Chondrocyte (in vitro differentiated cells): ENCODE measurements around the gene GABBR1. TPM values are rescaled to one million over a fixed set of nuclear protein-coding genes. Genes with fewer than 3 reads are reported as not detected.

Experiments
- DNase-seq: peaks from one replicate; pipeline ENCODE4 v3.0.0; 2021; ENCODE audit warnings: mixed read lengths, low spot score
- H3K27ac Mint-ChIP-seq: one replicate; pipeline ENCODE4 v1.8.0; 2021; ENCODE audit warnings: mild to moderate bottlenecking, moderate library complexity, mixed read lengths; ENCODE audit not compliant: unreplicated experiment
- H3K27me3 Mint-ChIP-seq: 2 replicates; pipeline ENCODE4 v1.8.0; 2021; ENCODE audit warnings: low read depth, mixed read lengths
- H3K36me3 Mint-ChIP-seq: 2 replicates; pipeline ENCODE4 v1.8.0; 2021; ENCODE audit warnings: low read depth, mixed read lengths
- H3K4me1 Mint-ChIP-seq: 2 replicates; pipeline ENCODE4 v1.8.0; 2021; ENCODE audit warnings: low read depth, mild to moderate bottlenecking, mixed read lengths
- H3K4me3 Mint-ChIP-seq: one replicate; pipeline ENCODE4 v1.8.0; 2021; ENCODE audit warnings: mild to moderate bottlenecking, moderate library complexity, mixed read lengths; ENCODE audit not compliant: unreplicated experiment
- H3K9me3 Mint-ChIP-seq: 2 replicates; pipeline ENCODE4 v1.8.0; 2021; ENCODE audit warnings: low read depth, mixed read lengths
- total RNA-seq: library from RNA; stranded (reverse); gene quantifications from 3 replicates; pipeline ENCODE4 v1.2.1, GENCODE V29; 2021
- TF ChIP-seq, protein P1 (sequence below): fragments of 200-600 bp; sonication (generic); IDR thresholded peaks from 2 replicates; pipeline ENCODE4 v1.5.0; 2021; ENCODE audit warnings: antibody characterized with exemption, mild to moderate bottlenecking, moderate library complexity

Gene GABBR1
- total RNA-seq, 1 donor from 2014 or later: 50.7 TPM

DNA sequence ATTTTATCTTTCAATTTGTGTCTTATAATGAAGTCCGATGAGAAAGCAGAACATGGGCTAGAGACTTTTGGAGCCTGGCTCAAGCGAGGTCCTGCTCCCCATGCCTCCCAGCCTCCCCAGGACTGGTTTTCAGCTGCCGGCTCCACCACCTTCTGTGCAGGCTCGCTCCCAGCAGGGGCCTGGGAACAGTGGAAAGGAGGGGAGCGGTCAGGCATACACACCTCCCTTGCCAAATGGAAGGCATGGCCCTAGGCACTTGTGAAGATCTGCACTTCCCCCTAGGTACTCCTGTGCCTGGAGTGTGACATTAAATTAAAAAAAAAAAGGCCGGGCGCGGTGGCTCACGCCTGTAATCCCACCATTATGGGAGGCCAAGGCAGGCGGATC, 19.2 kb upstream of the GABBR1 start:
- TF ChIP-seq, protein P1, sequence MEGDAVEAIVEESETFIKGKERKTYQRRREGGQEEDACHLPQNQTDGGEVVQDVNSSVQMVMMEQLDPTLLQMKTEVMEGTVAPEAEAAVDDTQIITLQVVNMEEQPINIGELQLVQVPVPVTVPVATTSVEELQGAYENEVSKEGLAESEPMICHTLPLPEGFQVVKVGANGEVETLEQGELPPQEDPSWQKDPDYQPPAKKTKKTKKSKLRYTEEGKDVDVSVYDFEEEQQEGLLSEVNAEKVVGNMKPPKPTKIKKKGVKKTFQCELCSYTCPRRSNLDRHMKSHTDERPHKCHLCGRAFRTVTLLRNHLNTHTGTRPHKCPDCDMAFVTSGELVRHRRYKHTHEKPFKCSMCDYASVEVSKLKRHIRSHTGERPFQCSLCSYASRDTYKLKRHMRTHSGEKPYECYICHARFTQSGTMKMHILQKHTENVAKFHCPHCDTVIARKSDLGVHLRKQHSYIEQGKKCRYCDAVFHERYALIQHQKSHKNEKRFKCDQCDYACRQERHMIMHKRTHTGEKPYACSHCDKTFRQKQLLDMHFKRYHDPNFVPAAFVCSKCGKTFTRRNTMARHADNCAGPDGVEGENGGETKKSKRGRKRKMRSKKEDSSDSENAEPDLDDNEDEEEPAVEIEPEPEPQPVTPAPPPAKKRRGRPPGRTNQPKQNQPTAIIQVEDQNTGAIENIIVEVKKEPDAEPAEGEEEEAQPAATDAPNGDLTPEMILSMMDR: no peak
- H3K36me3 Mint-ChIP-seq: no peaks in the 10 kb centered on the region
- H3K27me3 Mint-ChIP-seq: no peaks in the 10 kb centered on the region
- H3K4me1 Mint-ChIP-seq: peaks cover 27% of the 10 kb centered on the region
- no peak overlapping the region for H3K27ac Mint-ChIP-seq
- no peak for DNase-seq
- H3K9me3 Mint-ChIP-seq: no peaks in the 10 kb centered on the region
- no peak overlapping the region for H3K4me3 Mint-ChIP-seq

DNA sequence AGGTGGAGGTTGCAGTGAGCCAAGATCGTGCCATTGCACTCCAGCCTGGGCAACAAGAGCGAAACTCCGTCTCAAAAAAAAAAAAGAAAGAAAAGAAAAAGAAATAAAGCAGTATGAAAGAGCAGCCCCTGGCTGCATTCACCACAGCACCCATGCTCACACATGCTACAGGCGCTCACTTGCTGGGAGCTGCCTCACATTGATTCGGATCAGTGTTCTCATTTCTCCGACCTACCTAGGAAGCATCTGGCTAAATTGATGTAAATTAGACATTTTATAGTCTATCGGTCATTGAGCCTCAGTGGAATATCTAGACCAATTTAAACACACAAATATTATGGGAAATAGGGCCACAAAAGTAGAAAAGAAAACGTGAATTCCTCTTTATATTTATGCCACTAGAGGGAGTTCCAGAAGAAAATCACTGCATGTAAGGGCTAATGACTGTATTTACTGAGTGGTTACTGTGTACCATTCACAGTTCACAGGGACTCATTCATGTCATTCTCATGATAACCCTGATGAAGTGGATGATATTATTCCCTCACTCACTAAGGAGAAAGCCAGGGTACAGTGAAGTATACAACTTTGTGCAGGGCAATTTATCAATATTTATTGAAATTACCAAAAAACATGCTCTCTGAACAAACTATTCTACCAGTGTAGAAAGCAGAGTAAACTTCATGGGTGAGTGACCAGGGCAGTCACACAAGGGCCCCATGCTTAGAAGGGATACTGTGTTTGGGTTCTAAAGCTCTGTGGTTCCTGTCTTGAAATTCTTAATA, 18.6 kb upstream of the GABBR1 start:
- H3K27me3 Mint-ChIP-seq: no peaks in the 10 kb centered on the region
- no peaks in the 10 kb centered on the region for H3K9me3 Mint-ChIP-seq
- no peak for DNase-seq
- TF ChIP-seq, protein P1: peak; percentile 85
- peaks cover 24% of the 10 kb centered on the region for H3K4me1 Mint-ChIP-seq
- no peak overlapping the region for H3K27ac Mint-ChIP-seq
- H3K36me3 Mint-ChIP-seq: no peaks in the 10 kb centered on the region
- H3K4me3 Mint-ChIP-seq: no peak overlapping the region

- Mint-ChIP-seq H3K9me3 (no peaks in the 10 kb centered on the region), H3K4me1 (peaks cover 11% of the 10 kb centered on the region), H3K27ac (peak overlapping the region; percentile 88), H3K4me3 (peak overlapping the region; percentile 73), H3K36me3 (no peaks in the 10 kb centered on the region), H3K27me3 (no peaks in the 10 kb centered on the region)
- TF ChIP-seq, protein P1: peak; percentile 89
- DNase-seq: peak; percentile 96
Measured at GRCh38 chr6:29649701-29650673, 17.0 kb upstream of the GABBR1 start.

GRCh38 chr6:29647927-29648642, 15.1 kb upstream of the GABBR1 start:
- no peaks in the 10 kb centered on the region for H3K9me3 Mint-ChIP-seq
- no peak overlapping the region for H3K27ac Mint-ChIP-seq
- DNase-seq: no peak
- no peaks in the 10 kb centered on the region for H3K27me3 Mint-ChIP-seq
- H3K36me3 Mint-ChIP-seq: no peaks in the 10 kb centered on the region
- H3K4me3 Mint-ChIP-seq: no peak overlapping the region
- TF ChIP-seq, protein P1: peak; percentile 83
- H3K4me1 Mint-ChIP-seq: peaks cover 11% of the 10 kb centered on the region
